Activated CD4-positive, alpha-beta T cell treated with anti-CD3 and anti-CD28 coated beads, Interleukin-2, Interleukin-6, amounts not matched to agents 100 ng/mL and 50 ng/mL, durations not matched to agents 16 hours and 8 hours (primary cell): ENCODE data around the gene CDH18.

Source experiments
- DNase-seq: peaks from one replicate; pipeline ENCODE4 v3.0.0-alpha.2; 2020

The CDH18 gene

GRCh38 chr5:19555876-19556275 lies 432.1 kb downstream of the CDH18 start:
- no peak for DNase-seq

- no peak for DNase-seq
Observed at GRCh38 chr5:19555436-19555835, 432.6 kb downstream of the CDH18 start.

DNA sequence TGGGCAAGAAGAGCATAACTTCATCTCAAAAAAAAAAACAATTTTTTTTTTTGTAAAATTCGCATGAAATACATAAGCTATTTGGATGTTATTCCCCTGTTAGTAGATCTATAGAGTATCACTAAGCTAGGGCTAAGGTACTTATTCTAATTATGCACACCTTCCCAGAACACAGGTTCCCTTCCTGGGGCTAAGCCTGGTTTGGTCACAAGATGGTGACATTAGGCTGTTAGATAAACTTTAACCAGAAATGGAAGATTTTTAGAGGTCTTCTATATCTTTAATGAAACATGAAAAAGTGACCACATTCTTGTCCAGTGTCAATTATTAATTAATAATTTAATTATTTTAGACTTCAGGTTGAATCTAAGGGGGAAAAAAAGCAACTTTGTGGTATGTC lies 433.5 kb downstream of the CDH18 start:
- no peak for DNase-seq

- DNase-seq: no peak
Observed at GRCh38 chr5:19547640-19548039, 440.4 kb downstream of the CDH18 start.

- no peak for DNase-seq
Observed at GRCh38 chr5:19546521-19546920, 441.5 kb downstream of the CDH18 start.

DNA sequence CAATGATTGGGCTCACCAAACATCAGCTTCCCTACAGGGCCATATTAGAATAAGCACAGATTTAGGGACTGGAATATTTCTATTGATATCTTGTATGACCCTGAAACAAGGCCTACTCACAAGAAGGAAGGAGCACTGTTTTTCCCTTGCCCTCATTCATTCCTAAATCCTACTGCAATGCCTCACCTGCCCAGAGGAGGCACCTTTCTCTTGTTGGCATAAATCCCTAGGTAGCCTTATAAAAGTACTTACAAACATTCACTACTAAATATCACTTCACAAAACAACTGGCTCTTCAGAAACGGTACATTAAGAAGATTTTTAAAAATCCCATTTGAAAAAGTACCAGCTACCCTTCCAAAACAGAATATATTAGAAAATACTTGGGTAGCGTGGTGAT lies 449.4 kb downstream of the CDH18 start:
- DNase-seq: no peak

DNA sequence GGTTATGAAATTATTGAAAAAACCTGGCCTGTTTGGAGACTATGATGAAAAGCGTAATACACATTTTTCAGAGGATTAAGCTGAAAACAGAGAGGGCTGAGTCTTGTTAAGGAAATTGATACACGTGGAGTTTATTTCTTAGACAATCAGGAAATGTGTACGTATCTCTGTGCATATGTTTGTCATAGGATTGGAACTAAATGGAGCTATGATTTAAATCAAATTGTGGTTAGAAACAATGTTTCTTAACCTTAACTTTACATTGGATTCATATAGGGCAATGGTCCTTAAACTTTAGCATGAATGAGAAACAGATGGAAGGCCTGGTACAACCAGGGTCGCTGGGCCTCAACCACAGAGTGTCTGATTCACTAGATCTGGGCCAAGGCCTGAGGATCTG lies 451.6 kb downstream of the CDH18 start:
- no peak for DNase-seq

- no peak for DNase-seq
Observed at GRCh38 chr5:19534751-19535150, 453.2 kb downstream of the CDH18 start.

DNA sequence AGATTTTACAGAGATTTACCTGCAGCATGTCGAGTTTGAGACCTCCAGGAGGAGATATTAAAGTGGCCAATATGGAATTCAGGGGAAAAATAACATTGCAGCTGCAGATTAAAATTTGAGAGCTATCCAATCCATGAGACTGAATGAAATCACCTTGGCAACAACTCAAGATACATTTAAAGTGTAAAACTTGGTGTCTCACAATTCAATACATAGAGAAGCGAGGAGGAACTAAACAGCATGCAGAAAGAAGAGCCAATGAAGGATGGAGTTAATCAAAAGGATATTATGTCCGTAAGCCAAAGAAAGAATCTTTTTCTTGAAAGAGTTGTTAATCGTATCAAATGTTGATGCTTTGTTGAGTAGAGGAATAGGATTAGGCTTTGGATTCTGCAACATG lies 455.1 kb downstream of the CDH18 start:
- no peak for DNase-seq

DNA sequence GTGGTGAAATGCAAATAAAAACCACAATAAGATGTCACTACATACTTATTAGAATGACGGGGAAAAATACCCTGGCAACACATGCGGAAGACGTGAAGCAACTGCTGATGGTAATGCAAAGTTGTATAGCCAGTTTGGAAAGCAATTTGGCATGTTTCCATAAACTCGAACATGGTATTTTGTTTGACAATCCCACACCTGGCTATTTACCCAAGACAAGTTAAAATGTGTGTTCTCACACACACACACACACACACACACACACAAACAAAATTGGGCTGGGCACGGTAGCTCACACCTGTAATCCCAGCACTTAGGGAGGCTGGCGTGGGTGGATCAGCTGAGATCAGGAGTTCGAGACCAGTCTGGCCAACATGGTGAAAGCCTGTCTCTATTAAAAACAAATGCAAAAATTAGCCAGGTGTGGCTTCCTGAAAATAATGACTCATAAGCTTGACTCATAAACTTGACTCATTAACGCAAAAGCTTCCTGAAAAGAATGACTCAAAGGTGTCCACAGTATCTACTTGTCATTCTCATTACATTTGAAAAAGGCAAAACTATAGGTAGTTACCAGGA lies 456.5 kb downstream of the CDH18 start:
- DNase-seq: peak; percentile 4

GRCh38 chr5:19519448-19519847 lies 468.6 kb downstream of the CDH18 start:
- DNase-seq: no peak

GRCh38 chr5:19498852-19499251 lies 489.1 kb downstream of the CDH18 start:
- DNase-seq: no peak

DNA sequence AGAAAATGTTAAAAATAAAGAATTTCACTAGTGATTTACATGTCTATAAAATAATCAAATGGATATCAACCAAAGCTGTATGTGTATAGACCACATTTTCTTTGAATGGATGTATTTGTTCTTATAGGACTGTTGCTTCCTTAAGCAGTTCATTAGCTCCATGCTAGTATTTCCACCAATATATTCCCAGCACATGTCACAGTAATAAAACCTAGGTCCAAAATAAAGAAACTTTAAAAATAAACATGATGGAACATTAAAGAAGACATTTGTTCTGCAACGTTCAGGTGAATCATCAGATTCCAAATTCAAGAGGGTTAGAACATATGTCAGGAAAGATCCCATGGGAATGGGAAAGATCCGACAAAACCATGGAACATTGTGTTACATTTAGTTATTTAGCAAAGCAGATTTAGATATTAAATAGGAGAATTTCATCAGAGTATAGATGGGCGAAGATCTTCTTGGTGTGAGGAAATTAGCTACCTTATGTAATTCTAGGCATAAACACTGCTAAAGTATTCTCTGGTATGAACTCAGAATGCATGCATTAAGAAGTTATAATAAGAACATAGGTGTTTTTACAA lies 490.7 kb downstream of the CDH18 start:
- DNase-seq: no peak

- DNase-seq: no peak
Observed at GRCh38 chr5:19496056-19496455, 491.9 kb downstream of the CDH18 start.

- DNase-seq: no peak
Observed at GRCh38 chr5:19492861-19493260, 495.1 kb downstream of the CDH18 start.

DNA sequence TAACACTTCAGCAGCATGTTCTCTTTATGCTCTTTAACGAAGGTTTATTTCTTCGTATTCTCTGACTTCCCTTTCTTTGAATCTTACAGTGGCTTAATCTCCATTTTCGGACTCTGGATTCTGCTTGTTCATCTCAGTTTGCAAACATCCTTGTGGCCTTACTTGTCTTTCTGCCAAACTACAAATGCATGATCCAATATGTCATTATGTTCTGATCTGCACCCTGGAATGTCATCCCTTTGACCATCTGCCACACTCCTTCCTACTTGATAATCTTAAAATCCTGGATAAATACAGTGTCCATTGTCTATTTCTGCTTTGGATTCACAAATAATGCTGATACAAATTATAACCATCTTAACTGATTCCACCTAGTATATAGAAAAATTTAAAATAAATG lies 499.2 kb downstream of the CDH18 start:
- DNase-seq: no peak

GRCh38 chr5:19487480-19487879 lies 500.5 kb downstream of the CDH18 start:
- DNase-seq: no peak

- no peak for DNase-seq
Observed at GRCh38 chr5:19479562-19479961, 508.4 kb downstream of the CDH18 start.

- no peak for DNase-seq
Observed at GRCh38 chr5:19462019-19462418, 526.0 kb downstream of the CDH18 start.

GRCh38 chr5:19424506-19424905 lies 563.5 kb downstream of the CDH18 start:
- DNase-seq: no peak
